Activated CD4-positive, alpha-beta T cell treated with anti-CD3 and anti-CD28 coated beads, Interleukin-2, Interleukin-6, amounts not matched to agents 100 ng/mL and 50 ng/mL, durations not matched to agents 16 hours and 8 hours (primary cell): ENCODE measurements around the gene SELENON.

ENCODE experiments used
- DNase-seq: peaks from one replicate; pipeline ENCODE4 v3.0.0-alpha.2; 2020

Gene SELENON

GRCh38 chr1:25810341-25811299 lies 10.6 kb downstream of the SELENON start:
- peak; percentile 83 for DNase-seq

DNA sequence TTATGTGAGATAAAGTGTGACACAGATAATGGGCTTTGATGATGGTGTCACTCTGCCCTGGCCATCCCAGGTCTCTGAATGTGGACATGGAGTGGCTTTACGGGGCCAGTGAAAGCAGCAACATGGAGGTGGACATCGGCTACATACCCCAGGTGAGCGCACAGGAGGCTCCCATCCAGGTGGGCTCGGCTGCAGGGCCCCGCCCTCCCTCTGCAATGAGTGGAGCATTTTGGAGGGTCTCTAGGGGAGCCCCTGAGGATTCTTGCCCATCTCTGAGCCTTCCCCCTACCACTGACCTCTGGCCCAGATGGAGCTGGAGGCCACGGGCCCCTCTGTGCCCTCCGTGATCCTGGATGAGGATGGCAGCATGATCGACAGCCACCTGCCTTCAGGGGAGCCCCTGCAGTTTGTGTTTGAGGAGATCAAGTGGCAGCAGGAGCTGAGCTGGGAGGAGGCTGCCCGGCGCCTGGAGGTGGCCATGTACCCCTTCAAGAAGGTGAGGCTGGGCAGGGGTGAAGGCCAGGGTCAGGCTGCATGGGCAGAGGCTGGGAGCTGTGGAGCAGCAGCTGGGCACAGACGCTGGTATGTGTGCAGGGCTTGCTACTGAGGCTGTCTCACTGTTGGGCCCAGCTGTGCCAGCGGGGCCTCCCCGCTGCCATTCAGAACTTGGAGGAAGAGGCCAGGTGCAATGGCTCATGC lies 11.5 kb downstream of the SELENON start:
- no peak for DNase-seq

GRCh38 chr1:25813071-25813733 lies 13.2 kb downstream of the SELENON start:
- DNase-seq = no peak

DNA sequence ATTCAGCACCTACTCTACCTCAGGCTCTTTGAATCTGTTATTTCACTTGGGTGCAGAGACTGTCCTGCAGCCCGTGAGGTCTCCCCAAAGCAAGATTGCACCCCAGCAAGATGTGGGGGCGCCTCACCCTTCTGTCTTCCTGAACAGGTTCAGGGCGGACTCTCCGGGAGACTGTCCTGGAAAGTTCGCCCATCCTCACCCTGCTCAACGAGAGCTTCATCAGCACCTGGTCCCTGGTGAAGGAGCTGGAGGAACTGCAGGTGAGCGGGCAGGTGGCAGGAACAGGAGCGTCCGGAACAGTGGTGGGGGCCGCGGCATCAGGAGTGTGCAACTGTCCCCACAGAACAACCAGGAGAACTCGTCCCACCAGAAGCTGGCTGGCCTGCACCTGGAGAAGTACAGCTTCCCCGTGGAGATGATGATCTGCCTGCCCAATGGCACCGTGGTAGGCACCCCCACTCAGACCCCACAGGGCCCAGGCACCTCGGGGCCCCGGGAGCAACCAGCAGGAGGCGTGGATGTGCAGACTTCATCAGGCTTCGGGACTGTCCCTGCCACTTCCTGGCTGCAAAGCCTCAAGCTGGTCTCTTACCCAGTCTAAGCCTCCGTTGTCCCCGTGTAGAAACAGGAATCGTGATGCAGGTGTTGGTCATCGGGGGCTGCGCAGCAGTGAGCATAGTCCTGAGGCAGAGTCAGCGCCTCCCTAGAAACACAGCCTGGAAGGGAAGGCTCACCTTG lies 13.9 kb downstream of the SELENON start:
- no peak for DNase-seq

DNA sequence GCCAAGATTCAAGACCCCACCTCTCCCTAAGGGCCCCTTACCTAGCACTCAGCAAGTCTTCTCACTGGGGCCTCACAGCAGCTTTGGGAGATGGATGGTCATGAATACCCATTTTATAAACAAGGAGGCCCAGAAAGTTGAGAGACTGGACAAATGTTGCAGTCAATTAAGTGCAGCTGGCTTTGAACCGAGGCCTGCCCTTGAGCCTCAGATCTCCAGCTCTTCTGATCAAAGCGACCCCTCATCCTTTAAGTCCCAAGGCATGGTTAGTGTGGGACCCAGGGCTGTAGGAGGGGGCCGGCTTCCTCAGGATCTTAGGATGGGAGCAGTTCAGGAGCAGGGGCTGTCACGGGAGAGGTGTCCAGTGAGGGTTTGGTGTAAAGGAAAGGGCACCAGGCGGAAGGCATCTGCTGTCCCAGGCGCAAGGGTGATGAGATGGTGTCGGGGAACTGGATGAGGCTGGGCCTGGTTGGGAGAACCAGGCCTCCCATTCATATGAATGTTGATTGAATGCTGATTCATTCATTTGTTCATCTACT lies 14.6 kb downstream of the SELENON start:
- no peak for DNase-seq

DNA sequence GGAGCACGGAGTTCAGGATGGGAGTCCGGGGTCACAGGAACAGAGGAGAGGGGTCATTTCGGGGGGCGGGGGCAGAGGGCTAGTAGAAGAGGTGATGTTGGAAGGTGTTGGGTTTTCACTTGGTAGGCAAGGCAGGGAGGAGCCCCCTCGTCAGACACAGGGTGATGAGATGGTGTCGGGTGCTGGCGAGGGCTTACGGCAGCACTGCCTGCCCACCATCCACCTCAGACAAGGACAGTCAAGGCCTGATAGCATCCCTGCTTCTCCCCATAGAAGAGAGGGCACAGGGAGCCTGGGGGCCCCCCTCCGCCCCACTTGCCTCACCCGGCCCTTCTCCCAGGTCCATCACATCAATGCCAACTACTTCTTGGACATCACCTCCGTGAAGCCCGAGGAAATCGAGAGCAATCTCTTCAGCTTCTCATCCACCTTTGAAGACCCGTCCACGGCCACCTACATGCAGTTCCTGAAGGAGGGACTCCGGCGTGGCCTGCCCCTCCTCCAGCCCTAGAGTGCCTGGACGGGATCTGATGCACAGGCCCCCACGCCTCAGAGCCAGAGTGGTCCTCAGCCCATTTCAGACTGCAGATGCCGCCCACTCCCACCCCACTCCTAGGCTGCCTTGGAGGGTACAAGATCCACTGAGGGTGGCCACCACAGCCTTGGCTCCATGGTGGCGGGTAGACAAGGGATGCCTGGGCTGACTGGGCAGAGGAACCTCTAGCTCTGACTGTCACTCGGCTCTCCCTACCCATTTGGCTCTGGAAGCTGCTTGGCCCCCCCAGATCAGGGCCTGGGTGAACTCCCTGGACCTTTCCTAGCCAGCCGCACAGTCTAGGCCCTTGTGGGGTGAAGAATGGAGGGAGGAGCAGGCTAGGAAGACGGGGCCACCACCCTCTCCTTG lies 15.5 kb downstream of the SELENON start:
- DNase-seq = no peak

- DNase-seq = no peak
Observed at GRCh38 chr1:25816112-25816718, 16.2 kb downstream of the SELENON start.

DNA sequence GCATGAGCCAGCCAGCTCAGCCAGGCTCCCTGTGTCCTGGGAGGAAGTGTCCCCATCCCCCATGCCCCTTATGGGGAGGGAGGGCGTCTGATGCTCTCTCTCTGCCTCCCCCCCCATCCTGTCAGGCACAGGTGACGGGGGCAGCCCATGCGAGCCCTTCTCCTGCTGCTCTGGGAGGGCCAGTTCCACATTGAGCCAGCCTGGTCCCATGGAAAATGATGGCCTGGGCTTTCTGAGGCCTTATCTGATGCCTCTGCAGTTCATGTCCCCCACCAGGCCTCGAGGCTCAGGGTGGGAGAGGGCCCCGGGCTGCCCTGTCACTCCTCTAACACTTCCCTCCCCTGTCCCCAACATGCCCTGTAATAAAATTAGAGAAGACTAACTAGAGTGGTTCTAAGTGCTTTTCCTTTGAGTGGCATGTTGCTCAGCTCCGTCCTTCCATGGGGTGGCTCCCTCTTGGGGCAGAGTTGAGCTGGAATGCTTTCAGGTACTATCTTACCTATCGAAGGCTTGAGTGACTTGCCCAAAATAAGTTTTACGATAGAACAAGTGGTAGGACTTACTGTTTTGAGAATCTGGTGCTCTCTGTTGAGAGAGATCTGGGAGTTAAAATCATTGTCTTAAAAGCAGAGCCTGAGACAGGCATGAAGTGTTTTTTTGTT lies 18.0 kb downstream of the SELENON start:
- DNase-seq = no peak

DNA sequence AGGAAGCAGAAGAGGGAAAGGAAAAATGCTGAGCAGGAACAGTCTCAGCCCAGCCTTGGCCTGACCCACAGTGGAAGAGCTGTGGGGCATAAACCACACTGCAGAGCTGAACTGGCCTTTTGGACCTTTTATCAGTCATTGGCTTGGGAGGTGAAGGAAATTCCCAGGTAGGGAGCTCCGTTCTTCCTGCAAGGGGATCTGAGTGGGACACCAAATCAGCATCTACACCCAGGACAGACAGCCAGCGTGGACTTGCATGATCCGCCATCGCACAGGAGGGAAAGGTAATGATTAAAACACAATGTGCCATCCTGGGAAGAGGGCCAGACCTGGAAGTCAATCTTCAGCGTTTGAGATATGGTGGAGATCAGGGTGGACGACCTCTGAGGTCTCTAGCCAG lies 18.6 kb downstream of the SELENON start:
- no peak for DNase-seq

DNA sequence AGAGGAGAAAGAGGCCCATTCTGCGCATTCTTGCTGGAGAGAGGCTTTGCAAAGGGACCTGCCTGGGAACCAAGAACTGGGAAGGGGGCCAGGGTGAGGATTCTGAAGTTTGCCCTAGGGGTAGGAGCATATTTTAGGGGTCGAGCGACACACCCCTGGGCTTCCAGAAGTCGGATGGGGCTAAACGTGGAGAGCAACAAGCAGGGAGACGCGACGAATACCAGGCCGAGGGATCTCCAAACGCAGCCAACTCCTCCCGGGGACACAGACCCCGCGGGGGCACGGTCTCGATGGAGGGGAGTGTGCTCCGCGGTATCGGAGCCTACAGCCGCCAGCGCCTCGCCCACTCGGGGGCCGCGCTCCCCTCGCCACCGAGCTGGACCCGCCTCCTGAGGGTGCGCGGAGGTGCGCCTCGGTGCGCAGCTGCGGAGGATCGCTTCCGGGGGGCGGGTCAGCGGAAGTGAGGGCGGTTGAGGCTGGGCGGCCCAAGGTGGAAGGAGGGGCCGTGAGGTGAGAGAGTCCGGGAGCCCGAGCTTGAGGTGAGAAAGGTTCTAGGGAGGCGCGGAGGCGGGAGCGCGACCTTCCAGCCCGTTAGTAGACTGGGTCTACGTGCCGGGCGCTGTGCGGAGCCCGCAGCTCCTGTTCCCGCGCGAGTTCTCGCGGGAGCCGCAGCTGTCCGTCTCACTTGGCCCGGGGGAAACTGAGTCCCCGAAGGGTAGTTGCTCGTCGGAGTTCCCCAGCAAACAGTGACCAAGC lies 19.7 kb downstream of the SELENON start, which contains the start of gene MTFR1L:
Gene MTFR1L (plus strand): TSS at position 464 of the 756 bp plus-strand sequence. CDS start 3,151 bp downstream, outside the sequence.
- peak; percentile 94 for DNase-seq

DNA sequence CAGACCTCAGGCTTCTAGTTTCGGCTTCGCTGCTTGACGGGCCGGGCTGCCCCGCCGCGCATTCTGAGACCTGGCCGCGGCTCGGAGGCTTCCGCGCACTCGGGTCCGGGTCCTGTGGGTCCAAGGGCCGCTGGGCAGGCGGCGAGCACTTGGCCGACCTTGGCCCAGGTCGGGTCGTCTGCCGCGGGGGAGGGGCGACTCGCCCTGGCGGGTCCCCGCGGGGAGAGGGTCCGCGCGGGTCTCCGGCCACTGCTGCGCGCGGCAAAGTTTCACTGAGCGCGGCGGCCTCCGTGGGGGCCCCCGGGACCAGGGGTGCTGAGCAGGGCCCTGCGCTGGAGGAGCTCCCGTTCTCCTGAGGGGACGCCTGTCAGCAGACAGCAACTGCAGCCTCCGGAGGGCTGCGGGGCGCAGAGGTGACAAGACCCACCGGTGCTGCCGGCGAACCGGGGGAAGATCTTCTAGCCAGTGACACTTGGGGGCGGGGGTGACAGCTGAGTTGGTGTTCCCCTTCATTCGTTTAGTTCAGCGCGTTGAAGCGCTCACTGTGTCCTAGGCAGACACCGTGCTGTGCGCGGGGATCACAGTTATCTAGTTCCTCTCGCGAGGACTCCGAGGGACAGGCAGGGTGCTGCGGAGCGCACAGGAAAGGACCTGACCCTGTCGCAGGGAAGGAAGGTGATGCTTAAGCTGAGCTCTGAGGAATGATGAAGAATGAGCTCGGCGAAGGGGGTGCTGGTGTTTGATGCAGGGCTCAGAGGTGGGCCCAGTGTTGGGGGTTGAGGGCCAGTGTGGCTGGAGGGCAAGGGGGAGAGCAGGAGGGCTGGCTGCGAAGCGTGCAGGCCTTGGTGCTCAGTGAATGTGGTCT lies 20.5 kb downstream of the SELENON start:
- DNase-seq = peak; percentile 74

GRCh38 chr1:25821112-25821476 lies 21.1 kb downstream of the SELENON start:
- no peak for DNase-seq

- DNase-seq = no peak
Observed at GRCh38 chr1:25821630-25822091, 21.7 kb downstream of the SELENON start.

DNA sequence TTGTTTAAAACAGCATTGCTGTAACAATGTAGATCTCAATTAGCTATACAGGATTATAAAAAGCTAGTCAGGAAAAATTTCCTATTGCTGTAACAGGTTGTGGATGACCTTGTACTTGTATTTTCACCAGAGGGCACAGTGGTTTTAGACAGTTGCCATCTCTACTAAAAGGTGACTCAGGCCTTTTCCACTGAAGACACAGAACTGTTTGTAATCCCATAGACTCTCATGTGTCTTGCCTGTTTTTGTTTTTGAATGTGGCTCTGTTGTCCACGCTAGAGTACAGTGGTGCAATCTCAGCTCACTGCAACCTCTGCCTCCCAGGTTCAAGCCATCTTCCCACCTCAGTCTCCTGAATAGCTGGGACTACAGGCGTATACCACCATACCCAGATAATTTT lies 25.6 kb downstream of the SELENON start:
- DNase-seq = no peak

GRCh38 chr1:25826571-25826970 lies 26.6 kb downstream of the SELENON start:
- no peak for DNase-seq

- DNase-seq = no peak
Observed at GRCh38 chr1:25828491-25828890, 28.5 kb downstream of the SELENON start.

DNA sequence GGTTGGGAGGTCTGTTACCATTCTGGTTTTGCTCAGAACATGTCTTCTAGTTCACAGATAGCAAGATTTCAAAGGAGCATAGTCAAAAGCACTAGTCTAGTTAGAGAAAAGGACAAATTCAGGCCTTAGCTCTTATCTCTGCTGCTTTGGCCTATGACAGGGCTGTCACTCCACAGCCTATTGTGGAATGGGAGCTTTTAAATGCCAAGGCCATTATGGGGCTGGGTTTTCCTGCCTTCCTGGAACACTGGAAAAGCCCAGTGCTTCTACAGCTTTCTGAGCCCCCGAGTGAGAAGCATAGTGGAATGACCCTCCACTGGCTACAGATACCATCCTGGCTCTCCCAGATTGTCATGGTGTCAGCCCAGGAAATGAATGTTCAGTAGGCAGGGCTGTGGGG lies 29.1 kb downstream of the SELENON start:
- DNase-seq = no peak

DNA sequence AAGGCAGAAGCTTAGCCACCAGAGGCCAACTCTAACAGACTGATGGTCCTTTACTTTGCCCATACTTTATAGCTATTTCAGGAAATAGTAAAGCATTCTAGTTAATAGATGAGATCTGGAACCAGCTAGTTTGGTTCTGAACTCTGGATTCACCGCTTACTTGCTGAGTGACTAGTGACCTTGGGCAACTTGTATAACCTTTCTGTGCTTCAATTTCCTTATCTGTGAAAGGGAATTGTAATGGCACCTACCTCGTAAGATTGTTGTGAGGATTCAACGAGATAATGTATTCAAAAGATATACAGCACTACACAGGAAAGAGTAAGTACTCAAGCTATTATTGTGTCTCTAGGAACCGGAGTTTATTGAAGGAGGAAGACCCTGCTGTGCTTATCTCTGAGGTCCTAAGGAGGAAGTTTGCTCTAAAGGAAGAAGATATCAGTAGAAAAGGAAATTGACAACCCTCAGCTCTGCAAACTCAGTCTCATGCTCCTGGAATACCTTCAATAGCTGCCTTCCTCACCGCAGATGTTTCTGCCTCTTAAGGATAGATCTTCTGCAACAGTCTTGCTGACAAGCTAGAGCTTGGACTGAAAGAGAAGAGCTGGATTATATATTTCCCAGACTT lies 31.7 kb downstream of the SELENON start:
- DNase-seq = no peak
